ENCODE data around the gene GSPT2. TPM values are rescaled to one million over a fixed set of nuclear protein-coding genes. Genes with fewer than 3 reads are reported as not detected.

GSPT2 gene
- polyA plus RNA-seq, 1 donor: 11.3 TPM

GRCh38 chrX:51747671-51748070, 4.4 kb downstream of the GSPT2 start:
- DNase-seq: no peak
- H3K36me3 ChIP-seq (ENCODE audit: control insufficient read depth, insufficient read depth, low read length): peaks cover 2% of the 10 kb centered on the region
- H3K27me3 ChIP-seq (ENCODE audit: control insufficient read depth, insufficient read depth, low read length): no peaks in the 10 kb centered on the region
- H3K4me3 ChIP-seq (ENCODE audit: low read length): no peak overlapping the region
- no peaks in the 10 kb centered on the region for H3K9me3 ChIP-seq (ENCODE audit: control insufficient read depth, low read depth, low read length)
- H3K4me1 ChIP-seq (ENCODE audit: control insufficient read depth, insufficient read depth, low read length): no peaks in the 10 kb centered on the region
- H3K27ac ChIP-seq (ENCODE audit: low read length): no peak overlapping the region

- H3K9me3 ChIP-seq (ENCODE audit: control insufficient read depth, low read depth, low read length): no peaks in the 10 kb centered on the region
Measured at GRCh38 chrX:51759055-51759839, 16.0 kb downstream of the GSPT2 start.

GRCh38 chrX:51760657-51761056, 17.4 kb downstream of the GSPT2 start:
- no peaks in the 10 kb centered on the region for H3K27me3 ChIP-seq (ENCODE audit: control insufficient read depth, insufficient read depth, low read length)
- H3K4me3 ChIP-seq (ENCODE audit: low read length): no peak overlapping the region
- H3K9me3 ChIP-seq (ENCODE audit: control insufficient read depth, low read depth, low read length): no peaks in the 10 kb centered on the region
- WGBS (ENCODE audit: insufficient coverage, low lambda C conversion rate): no CpG with 5 or more reads among the region's 4 CpGs
- no peak for DNase-seq
- H3K4me1 ChIP-seq (ENCODE audit: control insufficient read depth, insufficient read depth, low read length): no peaks in the 10 kb centered on the region
- H3K36me3 ChIP-seq (ENCODE audit: control insufficient read depth, insufficient read depth, low read length): no peaks in the 10 kb centered on the region
- H3K27ac ChIP-seq (ENCODE audit: low read length): no peak overlapping the region

More at GRCh38 chrX:51759055-51759839, 16.0 kb downstream of the GSPT2 start:
- WGBS (ENCODE audit: insufficient coverage, low lambda C conversion rate): no CpG with 5 or more reads among the region's 6 CpGs
- no peak overlapping the region for H3K4me3 ChIP-seq (ENCODE audit: low read length)
- no peaks in the 10 kb centered on the region for H3K4me1 ChIP-seq (ENCODE audit: control insufficient read depth, insufficient read depth, low read length)
- no peak overlapping the region for H3K27ac ChIP-seq (ENCODE audit: low read length)
- no peak for DNase-seq
- no peaks in the 10 kb centered on the region for H3K27me3 ChIP-seq (ENCODE audit: control insufficient read depth, insufficient read depth, low read length)
- no peaks in the 10 kb centered on the region for H3K36me3 ChIP-seq (ENCODE audit: control insufficient read depth, insufficient read depth, low read length)

DNA sequence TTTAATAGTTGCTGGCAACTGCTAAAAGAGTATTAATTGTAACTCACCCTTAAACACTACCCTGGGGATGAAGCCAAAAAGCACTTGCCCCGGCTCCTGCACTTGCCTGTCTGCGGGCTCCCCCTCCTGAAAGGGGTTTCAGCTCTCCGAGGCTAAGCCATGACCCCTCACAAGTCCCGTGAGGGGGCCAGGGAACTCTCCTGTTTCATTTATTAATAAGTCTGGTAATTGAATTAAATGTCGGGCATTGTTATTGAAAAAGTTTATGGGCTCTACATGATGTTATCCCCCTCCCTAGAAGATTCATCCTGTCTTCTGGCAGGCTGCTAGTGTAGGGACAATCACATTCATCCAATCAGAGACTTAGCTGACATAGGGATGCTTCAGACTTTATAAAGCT, 23.3 kb downstream of the GSPT2 start:
- no peaks in the 10 kb centered on the region for H3K4me1 ChIP-seq (ENCODE audit: control insufficient read depth, insufficient read depth, low read length)
- H3K9me3 ChIP-seq (ENCODE audit: control insufficient read depth, low read depth, low read length): no peaks in the 10 kb centered on the region
- no peak for DNase-seq
- H3K27ac ChIP-seq (ENCODE audit: low read length): no peak overlapping the region
- no peaks in the 10 kb centered on the region for H3K36me3 ChIP-seq (ENCODE audit: control insufficient read depth, insufficient read depth, low read length)
- H3K4me3 ChIP-seq (ENCODE audit: low read length): no peak overlapping the region
- no peaks in the 10 kb centered on the region for H3K27me3 ChIP-seq (ENCODE audit: control insufficient read depth, insufficient read depth, low read length)
- WGBS (ENCODE audit: insufficient coverage, low lambda C conversion rate): no CpG with 5 or more reads among the region's 5 CpGs

DNA sequence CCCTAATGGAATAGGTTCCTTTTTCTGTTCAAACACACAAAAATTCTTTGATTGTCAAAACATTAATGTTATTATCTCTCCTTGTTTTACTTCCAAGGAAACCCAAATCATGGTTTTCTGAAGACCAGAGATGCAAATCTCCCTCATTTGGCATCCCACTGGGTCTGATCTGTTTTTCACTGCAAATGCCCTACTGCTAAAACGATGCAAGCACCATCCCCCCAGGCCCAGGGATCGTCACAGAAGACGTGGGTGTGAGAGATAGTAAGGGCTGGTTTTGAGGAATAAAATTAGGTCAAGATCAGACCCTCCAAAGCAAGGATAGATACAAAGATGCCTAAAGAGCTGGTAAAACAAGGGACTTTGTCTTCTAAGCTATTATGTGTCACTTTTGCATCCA, 33.6 kb downstream of the GSPT2 start:
- no peak overlapping the region for H3K27ac ChIP-seq (ENCODE audit: low read length)
- no CpG with 5 or more reads among the region's 3 CpGs for WGBS (ENCODE audit: insufficient coverage, low lambda C conversion rate)
- DNase-seq: no peak
- no peaks in the 10 kb centered on the region for H3K27me3 ChIP-seq (ENCODE audit: control insufficient read depth, insufficient read depth, low read length)
- H3K4me3 ChIP-seq (ENCODE audit: low read length): no peak overlapping the region
- no peaks in the 10 kb centered on the region for H3K36me3 ChIP-seq (ENCODE audit: control insufficient read depth, insufficient read depth, low read length)
- H3K9me3 ChIP-seq (ENCODE audit: control insufficient read depth, low read depth, low read length): no peaks in the 10 kb centered on the region
- no peaks in the 10 kb centered on the region for H3K4me1 ChIP-seq (ENCODE audit: control insufficient read depth, insufficient read depth, low read length)

GRCh38 chrX:51779306-51779705, 36.1 kb downstream of the GSPT2 start:
- no peak for DNase-seq
- Histone ChIP-seq H3K36me3 (ENCODE audit: control insufficient read depth, insufficient read depth, low read length) (no peaks in the 10 kb centered on the region), H3K4me1 (ENCODE audit: control insufficient read depth, insufficient read depth, low read length) (no peaks in the 10 kb centered on the region), H3K4me3 (ENCODE audit: low read length) (no peak overlapping the region), H3K9me3 (ENCODE audit: control insufficient read depth, low read depth, low read length) (no peaks in the 10 kb centered on the region), H3K27ac (ENCODE audit: low read length) (no peak overlapping the region), H3K27me3 (ENCODE audit: control insufficient read depth, insufficient read depth, low read length) (no peaks in the 10 kb centered on the region)
- no CpG with 5 or more reads among the region's 3 CpGs for WGBS (ENCODE audit: insufficient coverage, low lambda C conversion rate)

DNA sequence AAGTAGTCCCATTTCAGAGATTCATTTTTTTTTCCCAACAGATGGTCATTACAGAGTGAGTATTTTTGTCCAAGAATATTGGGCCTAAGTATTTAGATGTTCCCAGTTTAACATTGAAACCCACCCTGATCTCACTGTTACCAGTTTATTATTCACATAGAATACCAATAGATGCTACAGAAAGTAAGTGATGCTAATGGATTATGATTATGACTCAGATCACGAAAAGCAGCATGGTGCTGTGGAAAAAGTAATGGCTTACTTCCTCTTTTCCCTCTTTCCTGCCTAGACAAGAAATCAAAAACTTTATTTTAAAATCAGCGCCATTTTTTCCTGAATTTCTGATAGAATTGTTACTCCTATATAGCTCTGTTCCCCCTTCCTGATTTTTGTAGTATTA, 51.9 kb downstream of the GSPT2 start:
- Histone ChIP-seq H3K36me3 (ENCODE audit: control insufficient read depth, insufficient read depth, low read length) (no peaks in the 10 kb centered on the region), H3K4me1 (ENCODE audit: control insufficient read depth, insufficient read depth, low read length) (no peaks in the 10 kb centered on the region), H3K9me3 (ENCODE audit: control insufficient read depth, low read depth, low read length) (no peaks in the 10 kb centered on the region), H3K27me3 (ENCODE audit: control insufficient read depth, insufficient read depth, low read length) (peaks cover 6% of the 10 kb centered on the region), H3K4me3 (ENCODE audit: low read length) (no peak overlapping the region), H3K27ac (ENCODE audit: low read length) (no peak overlapping the region)
- no CpG with 5 or more reads among the region's 2 CpGs for WGBS (ENCODE audit: insufficient coverage, low lambda C conversion rate)
- no peak for DNase-seq

Other genes with a start within 250 kb of the GSPT2 start
- gene NUDT11, start 246.8 kb upstream of the GSPT2 start, polyA plus RNA-seq: 5.3 TPM
- 0.76 TPM for gene CENPVL3, start 124.5 kb upstream of the GSPT2 start, polyA plus RNA-seq
- 0.19 TPM for gene CENPVL2, start 60.6 kb upstream of the GSPT2 start, polyA plus RNA-seq
- 0.19 TPM for gene CENPVL1, start 32.9 kb upstream of the GSPT2 start, polyA plus RNA-seq
- 155 TPM for gene MAGED1, start 150.2 kb downstream of the GSPT2 start, polyA plus RNA-seq